Tongue (tissue), 2 donors: Measurements from ENCODE around the gene TMEM106C. TPM values are rescaled to one million over a fixed set of nuclear protein-coding genes. Genes with fewer than 3 reads are reported as not detected.
"Not testable (repeated sequence)": the region's sequence is repeated elsewhere in the genome, so short reads cannot be mapped to it uniquely, and the experiment has no call there.

Experiments used
- DNase-seq: peaks from one replicate; pipeline ENCODE4 v3.0.0-alpha.2; 2015
- total RNA-seq: library from RNA; depleted of rRNA; stranded (reverse); fragments of >200 nt; gene quantifications from one replicate; pipeline ENCODE4 v1.2.3, GENCODE V29; 2014

Gene TMEM106C
- total RNA-seq, 1 donor from 2014 or later, result 54.4 TPM

- peak; percentile 84 for DNase-seq
Measured at GRCh38 chr12:47949441-47950341, 13.7 kb upstream of the TMEM106C start.

- DNase-seq, result no peak
Measured at GRCh38 chr12:47950856-47951468, 12.4 kb upstream of the TMEM106C start.

- no peak for DNase-seq
Measured at GRCh38 chr12:47954058-47954457, 9.3 kb upstream of the TMEM106C start.

GRCh38 chr12:47954467-47955045 lies 8.8 kb upstream of the TMEM106C start:
- DNase-seq, result no peak

GRCh38 chr12:47955059-47955458 lies 8.3 kb upstream of the TMEM106C start:
- no peak for DNase-seq

- not testable (repeated sequence) for DNase-seq
Measured at GRCh38 chr12:47957671-47958070, 5.7 kb upstream of the TMEM106C start.

GRCh38 chr12:47962198-47962597 lies 1.2 kb upstream of the TMEM106C start:
- no peak for DNase-seq

- DNase-seq, result no peak
Measured at GRCh38 chr12:47964106-47964728, 821 bp downstream of the TMEM106C start.

- no peak for DNase-seq
Measured at GRCh38 chr12:47965581-47965980, 2.2 kb downstream of the TMEM106C start.

GRCh38 chr12:47967461-47968321 lies 4.3 kb downstream of the TMEM106C start:
- peak; percentile 66 for DNase-seq

GRCh38 chr12:47969845-47970244 lies 6.4 kb downstream of the TMEM106C start:
- DNase-seq, result no peak

GRCh38 chr12:47970843-47971242 lies 7.4 kb downstream of the TMEM106C start:
- DNase-seq, result no peak

- no peak for DNase-seq
Measured at GRCh38 chr12:47972895-47973294, 9.5 kb downstream of the TMEM106C start.

GRCh38 chr12:47973870-47974269 lies 10.5 kb downstream of the TMEM106C start:
- DNase-seq, result no peak

GRCh38 chr12:47975036-47975620 lies 11.7 kb downstream of the TMEM106C start:
- no peak for DNase-seq

GRCh38 chr12:47975816-47976215 lies 12.4 kb downstream of the TMEM106C start:
- DNase-seq, result no peak

GRCh38 chr12:47977046-47977771 lies 13.8 kb downstream of the TMEM106C start:
- DNase-seq, result no peak

- no peak for DNase-seq
Measured at GRCh38 chr12:47977772-47978597, 14.6 kb downstream of the TMEM106C start.

- no peak for DNase-seq
Measured at GRCh38 chr12:47978598-47978873, 15.1 kb downstream of the TMEM106C start.

- no peak for DNase-seq
Measured at GRCh38 chr12:47979166-47979565, 15.8 kb downstream of the TMEM106C start.
